KBM-7 (cell line): Measurements from ENCODE around the gene ANXA10.

ENCODE experiments used
- DNase-seq: peaks from one replicate; pipeline ENCODE4 v3.0.0-alpha.2; 2015
- in situ Hi-C: fragments of 300-500 bp; cut with MboI; formaldehyde crosslinking; loops from 2 replicates; pipeline ENCODE4 v1.14.3; 2020; ENCODE audit warnings: low sequenced_read_pairs, low pct_unique_long_range_greater_than_20kb, mixed read lengths

The ANXA10 gene

GRCh38 chr4:168151327-168151726 is 59.0 kb downstream of the ANXA10 start:
- in situ Hi-C loops: no loop called here
- DNase-seq: no peak

- DNase-seq: no peak
- in situ Hi-C loops: no loop called here
These were observed 60.6 kb downstream of the ANXA10 start for GRCh38 chr4:168152837-168153500.

DNA sequence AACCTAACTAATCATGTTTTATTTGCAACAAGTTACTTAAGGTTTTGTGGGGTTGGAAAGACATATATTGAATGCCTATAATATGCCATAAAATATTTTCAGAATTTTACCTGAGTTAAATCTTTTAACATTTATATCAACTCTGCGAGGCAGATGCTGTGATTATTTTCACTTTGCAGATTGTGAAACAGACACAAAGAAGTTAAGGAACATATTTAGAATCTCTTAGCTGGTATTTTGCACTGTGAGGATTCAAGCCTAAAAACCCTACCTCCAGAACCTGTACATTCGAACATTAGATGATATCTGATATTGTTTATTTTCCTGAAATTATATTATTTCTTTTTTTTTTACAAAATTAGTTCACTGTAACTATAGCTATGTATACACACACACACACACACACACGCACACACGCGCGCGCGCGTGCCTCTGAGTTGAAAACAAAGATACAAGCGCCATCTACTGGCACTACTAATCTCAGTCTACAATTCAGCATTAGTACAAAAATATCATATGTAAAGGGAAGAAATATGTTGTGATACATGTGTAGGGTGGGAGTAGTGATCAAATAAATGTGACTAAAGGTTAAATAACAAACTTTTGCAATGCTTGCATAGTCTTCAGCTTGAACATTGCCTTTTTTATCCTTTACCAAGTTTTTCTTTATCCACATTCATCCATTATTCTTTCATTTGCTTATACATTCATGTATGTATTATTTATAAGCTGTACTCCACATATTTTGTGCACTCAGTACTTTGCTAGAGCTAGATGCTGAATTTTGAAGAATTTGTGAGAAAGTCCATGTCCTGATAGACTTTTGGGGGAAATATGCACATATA is 61.5 kb downstream of the ANXA10 start:
- DNase-seq: peak; percentile 76
- in situ Hi-C loops: no loop called here

- in situ Hi-C loops: no loop called here
- DNase-seq: peak; percentile 18
These were observed 62.4 kb downstream of the ANXA10 start for GRCh38 chr4:168154546-168155277.

- in situ Hi-C loops: no loop called here
These were observed 70.3 kb downstream of the ANXA10 start for GRCh38 chr4:168162604-168163003.

DNA sequence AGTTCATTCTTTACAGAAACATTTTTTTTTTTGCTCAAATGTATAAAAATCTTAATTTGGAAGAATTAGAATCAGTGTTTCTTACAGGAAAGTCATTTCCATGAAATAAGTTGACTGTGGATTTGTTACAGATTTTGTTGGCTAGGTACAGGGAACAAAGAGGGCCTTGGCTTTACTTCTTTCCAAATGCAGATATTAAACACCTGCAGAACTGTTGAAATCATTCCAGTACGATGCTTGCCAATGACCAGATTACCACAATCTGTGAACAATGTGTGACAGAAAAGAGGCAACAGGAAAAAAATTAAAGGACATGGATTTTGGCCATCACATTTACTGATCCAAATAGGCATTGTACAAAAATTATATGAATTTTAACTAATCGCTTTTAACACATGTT is 70.8 kb downstream of the ANXA10 start:
- DNase-seq: no peak
- in situ Hi-C loops: no loop called here

More at GRCh38 chr4:168162604-168163003, 70.3 kb downstream of the ANXA10 start:
- DNase-seq: no peak

GRCh38 chr4:168164045-168164444 is 71.7 kb downstream of the ANXA10 start:
- no peak for DNase-seq
- in situ Hi-C loops: no loop called here

DNA sequence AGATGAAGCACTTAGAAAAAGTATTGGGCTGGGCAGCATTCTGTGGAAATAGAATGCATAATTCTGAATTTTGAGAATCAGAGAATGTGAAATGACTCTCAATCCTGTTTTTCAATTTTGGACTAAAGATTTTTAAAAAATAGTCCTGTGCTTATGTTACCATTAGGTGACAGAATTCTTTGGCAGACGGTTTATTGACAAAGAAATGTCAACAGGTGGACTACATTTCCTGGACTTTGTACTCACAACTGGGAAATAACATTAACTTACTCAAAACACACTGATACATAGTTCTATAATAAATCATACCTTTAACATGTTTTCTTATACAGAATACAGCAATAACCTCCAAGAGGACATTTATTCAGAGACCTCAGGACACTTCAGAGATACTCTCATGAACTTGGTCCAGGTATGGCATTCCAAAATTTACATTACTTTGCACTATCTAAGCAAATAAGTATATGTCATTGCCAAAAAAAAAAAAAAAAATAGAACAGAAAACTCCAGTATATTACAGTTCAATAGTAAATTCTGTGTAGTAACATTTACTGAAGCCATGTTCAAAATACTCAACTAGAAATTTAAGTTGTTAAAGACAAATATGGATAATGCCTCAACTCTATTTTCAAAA is 72.7 kb downstream of the ANXA10 start:
- in situ Hi-C loops: no loop called here
- no peak for DNase-seq

- in situ Hi-C loops: no loop called here
- no peak for DNase-seq
These were observed 75.5 kb downstream of the ANXA10 start for GRCh38 chr4:168167714-168168284.

DNA sequence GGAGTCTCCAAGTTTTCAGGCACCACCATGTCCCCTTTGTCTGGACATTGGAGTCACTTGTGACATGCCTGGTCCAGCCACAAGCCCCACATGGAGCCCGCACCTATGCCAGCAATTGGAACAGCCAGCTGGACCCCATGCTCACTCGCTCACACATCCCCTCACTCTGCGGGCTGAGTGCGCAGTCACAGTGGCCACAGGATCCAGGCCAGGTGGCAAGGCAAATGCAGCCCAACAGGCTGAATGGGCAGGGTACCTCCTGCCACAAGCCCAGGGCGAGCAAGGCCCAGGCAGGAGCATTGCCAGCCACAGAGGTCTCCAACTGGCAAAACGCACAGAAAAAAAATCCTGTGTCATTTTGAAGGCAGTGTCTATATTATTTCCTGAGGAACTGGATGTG is 82.0 kb downstream of the ANXA10 start:
- in situ Hi-C loops: no loop called here
- no peak for DNase-seq

DNA sequence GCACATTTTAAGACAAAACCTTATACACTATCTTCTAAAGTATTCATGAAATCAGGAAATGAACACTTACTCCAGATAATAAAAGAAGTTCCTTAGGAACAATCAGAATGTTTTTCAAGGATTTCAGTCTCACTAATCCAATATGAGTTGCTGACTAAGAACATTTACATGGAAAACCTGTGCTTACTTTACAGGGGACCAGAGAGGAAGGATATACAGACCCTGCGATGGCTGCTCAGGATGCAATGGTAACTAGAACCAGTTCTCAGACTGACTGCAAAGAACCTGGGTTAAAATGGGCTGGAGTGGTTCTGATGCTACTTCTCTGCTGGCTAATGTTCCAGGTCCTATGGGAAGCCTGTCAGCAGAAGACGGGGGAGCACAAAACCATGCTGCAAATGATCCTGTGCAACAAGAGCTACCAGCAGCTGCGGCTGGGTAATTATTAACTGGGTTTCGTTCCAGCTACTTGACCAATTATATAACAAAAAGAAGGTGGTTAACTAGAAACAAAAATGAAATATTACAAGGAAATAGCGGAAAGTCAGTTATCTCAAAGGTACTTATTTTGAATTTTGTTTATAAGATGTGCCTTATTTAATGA is 85.3 kb downstream of the ANXA10 start:
- DNase-seq: no peak
- in situ Hi-C loops: loop anchor here (25.0 kb wide), 1 partner anchor 735 kb away; no protein-coding TSS in a partner anchor

DNA sequence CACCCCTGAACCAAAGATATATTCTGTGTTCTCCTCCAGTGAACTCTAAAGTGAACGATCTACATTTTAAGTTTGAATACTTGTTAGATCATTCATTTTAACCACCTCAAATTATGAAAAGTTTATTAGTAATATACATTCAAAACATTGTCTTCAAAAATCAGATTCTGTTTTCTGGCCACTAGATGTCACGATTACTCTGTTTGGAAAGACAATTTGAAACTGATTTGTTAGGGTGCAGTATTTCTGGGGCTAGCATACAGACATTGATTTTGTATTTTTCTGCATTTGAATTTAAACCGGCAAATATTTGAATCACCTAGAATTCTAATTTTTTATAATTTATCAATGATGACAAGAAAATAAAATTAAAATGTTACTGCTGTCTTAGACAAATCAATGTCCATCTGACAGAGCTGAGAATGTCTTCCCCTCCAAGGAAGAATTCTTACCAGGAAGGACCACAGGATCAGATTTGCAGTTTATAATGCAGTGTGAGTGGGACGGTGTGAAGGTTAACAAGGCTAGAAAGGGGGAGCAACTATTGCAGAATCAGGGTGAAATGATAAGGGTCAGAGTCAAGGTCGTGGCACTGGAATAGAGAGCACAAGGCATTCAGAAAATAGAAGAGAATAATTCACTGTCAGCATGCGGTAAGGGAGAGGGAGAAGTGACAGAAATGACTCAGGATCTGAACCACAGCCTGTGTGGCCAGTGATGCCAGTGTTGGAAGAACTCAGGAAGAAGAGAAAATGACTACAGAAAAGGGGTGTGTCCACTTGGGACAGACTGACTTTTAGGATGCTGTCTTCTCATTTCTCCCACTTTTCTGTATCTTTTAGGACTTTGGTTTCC is 91.6 kb downstream of the ANXA10 start:
- in situ Hi-C loops: loop anchor here (25.0 kb wide), 1 partner anchor 728 kb away; no protein-coding TSS in a partner anchor
- peak; percentile 37 for DNase-seq

DNA sequence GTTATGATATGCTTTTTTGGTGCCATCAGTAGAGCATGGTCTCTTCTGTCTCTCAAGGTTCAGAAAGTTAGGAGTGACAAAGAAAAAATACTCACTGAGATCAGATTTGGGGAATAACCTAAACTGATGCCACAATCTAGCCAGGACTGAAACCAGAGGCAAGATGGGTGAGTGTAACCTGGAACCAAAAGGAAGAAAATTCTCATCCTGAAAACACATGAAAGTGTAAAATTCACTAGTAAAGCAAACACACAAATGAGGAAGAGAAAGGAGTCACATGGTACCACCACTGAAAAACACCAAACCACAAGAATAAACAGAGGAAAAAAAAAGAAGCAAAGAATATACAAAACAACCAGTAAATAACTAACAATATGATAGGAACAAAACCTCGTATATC is 96.4 kb downstream of the ANXA10 start:
- in situ Hi-C loops: loop anchor here (25.0 kb wide), 1 partner anchor 724 kb away; no protein-coding TSS in a partner anchor
- no peak for DNase-seq

DNA sequence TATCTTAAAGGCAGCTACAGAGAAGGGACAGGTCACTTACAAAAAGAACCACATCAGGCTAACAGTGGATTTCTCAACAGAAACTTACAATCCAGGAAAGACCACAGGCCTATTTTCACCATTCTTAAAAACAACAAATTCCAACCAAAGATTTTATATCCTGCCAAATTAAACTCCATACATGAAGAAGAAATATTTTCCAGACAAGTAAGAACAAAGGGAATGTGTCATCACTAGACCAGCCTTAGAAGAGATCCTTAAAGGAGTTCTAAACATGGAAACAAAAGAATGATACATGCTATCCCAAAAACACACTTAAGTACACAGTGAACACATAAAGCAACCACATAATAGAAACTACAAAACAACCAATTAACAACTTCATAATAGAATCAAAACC is 105.6 kb downstream of the ANXA10 start:
- in situ Hi-C loops: loop anchor here (25.0 kb wide), 1 partner anchor 714 kb away; no protein-coding TSS in a partner anchor
- DNase-seq: no peak

- DNase-seq: no peak
- in situ Hi-C loops: loop anchor here (25.0 kb wide), 1 partner anchor 713 kb away; no protein-coding TSS in a partner anchor
These were observed 107.1 kb downstream of the ANXA10 start for GRCh38 chr4:168199260-168199957.

GRCh38 chr4:168200685-168201084 is 108.3 kb downstream of the ANXA10 start:
- no peak for DNase-seq
- in situ Hi-C loops: no loop called here
